COLO668 (cell line): ENCODE results near the gene CELSR1.

Source experiments
- DNase-seq: peaks from one replicate; lab custom pipeline; 2025; ENCODE audit not compliant: unreplicated experiment; lab: John Stamatoyannopoulos, UW

CELSR1 gene

DNA sequence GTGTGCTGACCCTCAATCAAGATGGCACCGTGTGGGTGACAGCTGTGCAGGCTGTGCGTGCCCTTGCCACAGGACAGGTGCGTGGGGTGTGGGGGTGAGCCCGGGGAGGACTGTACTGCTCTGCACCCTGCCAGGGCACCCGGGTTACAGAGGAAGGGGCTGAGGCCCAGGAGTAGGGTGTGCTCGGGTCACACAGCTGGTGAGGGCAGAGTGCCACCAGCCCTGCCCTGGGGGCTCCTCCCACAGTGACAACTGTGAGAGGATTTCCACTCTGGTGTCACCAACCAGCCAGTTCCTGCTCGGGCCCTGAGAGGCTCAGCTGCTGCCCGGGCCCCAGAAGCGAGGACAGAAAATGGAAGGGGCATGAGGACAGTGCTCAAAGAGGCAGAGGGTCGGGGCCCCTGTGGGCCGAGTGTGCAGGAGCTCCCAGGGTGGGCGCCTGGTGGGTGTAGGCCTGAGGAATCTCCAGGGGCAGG is 181.4 kb downstream of the CELSR1 start:
- no peak for DNase-seq

DNA sequence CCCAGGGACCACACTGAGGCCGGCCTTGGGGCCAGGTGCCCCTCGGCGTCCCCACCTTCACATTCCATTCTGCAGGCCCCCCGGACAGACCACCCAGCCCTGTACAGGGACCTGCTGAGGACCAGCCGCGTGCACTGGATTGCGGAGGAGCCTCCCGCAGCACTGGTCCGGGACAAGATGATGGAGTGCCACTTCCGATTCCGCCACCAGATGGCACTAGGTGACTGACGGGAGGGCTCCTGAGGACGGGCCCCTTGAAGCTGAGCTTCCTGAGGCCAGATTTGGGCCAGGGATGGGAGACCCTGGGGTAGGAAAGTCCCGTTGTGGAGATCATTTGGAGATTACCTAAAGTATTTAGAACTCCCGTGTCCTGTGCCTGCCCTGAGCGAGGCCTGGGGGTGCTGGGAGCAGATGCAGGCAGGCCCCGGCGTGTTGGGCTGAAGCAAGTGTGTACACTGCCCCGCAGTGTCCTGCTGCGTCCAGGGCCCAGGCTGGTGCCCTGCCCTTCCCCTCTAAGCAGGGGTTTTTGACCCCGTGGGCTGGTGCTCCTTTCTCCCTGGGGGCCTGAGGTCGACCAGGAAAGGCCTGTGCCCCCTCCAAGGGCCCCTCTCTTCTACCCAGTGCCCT is 181.9 kb downstream of the CELSR1 start:
- DNase-seq: peak; percentile 73

DNA sequence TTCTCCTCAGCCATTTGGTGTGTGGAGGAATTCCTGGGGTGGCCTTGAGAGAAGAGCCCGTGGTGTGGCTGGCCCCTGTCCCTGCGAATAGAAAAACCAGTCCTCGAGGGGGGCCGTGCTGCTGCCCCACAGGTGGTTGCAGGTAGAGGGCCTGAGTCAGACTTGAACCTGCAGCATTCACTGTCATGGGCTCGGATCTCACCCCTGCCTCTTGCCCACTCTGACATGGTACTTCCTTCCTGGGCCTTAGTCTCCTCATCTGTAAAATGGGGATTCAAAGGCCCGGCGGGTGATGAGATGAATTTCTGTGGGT is 182.5 kb downstream of the CELSR1 start:
- no peak for DNase-seq

DNA sequence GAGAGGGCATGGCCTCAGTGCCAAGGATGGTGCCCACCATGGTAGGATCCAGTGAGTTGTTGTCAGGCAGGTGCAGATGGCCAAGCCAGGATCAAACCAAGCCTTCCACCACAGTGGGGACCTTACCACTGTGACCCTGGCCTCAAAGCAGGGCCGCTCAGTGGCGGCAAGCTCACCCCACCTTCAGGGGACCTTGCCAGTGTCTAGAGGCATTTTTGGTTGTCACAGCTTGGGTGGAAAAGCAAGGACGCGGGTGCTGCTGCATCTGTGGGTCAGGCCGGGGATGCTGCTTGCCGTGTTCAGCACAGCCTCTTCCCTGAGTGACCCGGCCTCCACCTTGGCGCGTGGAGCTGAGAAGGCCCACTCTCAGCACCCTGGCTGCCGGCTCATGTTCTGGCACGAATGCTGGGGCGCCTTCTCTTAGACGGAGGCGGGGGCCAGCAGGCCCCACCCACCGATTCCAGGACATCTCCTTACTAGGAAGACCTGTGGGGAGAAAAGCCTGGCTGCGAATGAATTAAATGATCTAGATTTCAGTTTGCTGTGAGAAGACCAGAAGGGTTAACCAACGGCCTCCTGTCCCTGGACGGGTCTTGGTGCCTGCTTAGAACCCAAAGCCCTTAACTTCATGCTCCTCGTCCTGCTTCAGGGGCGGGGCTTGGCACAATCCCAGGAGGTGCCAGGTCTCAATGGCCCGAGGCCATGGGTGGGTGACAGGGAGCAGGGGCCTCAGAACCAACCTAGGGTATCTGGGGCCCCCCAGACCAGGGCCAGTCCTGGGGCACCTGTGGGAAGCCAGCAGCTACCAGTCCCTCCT is 183.0 kb downstream of the CELSR1 start:
- no peak for DNase-seq

DNA sequence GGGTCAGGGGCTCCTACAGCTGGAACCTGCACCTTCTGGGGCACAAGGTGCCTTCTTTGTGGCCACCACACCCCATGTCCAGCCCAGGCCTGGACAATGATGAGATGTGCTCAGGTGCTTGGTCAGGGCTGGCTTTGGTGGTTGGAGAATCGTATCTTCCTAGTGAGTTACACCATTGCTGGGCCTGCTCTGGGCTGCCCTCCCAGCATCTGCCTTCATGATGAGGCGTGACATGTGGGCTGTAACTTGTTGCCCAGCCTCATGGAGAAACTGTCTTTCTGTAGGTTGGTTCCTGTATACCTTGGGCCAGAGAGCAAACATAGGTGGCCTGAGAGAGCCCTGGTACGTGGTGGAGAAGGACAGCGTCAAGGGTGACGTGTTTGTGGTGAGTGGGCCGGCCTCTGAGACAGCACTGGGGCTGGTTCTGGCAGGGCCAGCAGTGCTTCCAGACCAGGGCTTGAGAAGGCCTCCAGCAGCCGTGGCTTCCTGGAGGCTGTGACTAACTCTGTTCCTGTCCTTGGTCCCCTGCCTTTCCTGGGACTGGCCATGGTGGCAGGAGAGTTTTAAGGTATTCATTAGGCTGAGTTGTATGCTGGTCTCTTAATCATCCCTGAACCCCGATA is 183.8 kb downstream of the CELSR1 start:
- no peak for DNase-seq

DNA sequence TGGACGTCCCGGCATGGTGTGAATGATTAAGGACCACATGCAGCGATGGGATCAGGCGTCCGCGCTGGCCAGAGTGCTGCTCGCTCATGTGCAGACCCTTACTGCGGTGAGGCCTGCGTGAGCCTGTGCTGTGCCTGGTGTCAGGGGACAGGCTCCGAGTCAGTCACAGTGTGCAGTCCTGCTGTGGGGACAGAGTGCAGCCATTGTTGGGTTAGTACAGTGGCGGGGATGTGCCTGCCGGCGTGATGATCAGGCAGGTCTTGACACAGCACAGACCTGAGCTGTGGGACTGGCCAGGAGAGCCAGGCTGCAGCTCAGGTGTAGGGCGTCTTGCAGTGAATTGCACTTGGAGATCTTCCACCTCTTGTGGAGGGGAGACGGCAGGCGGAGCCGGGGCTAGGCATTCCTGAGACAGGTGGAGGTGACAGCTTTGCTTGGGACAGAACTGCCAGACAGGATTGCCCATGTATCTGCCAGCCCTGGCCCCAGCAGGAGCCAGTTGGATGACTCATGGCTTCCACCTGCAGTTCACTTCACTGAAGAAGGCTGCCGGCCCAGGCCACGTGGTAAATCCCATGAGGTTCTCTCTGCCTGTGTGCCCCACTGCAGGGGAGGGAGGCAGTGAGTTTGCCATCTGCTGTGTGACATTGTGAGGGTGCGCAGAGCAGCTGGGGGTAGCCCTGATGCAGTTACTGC is 184.6 kb downstream of the CELSR1 start:
- DNase-seq: peak; percentile 88

DNA sequence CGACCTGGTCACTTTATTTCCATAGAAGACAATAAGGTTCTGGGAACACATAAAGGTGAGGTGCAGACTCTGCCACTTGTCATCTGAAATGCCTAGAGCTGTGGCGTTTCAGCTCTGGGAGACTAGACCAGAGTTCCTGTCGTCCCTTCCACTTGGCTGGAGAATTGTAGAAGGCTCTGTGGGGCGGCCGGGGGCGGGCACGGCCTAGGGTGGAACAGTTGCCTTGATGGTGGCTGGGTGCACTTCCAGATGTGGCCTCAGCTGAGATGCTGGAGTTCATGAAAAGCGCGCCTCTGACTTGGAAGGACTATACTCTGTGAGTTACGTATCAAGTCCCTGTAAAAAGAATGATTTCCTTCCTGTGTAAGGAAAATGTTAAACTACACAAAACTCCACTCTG is 185.1 kb downstream of the CELSR1 start:
- no peak for DNase-seq

DNA sequence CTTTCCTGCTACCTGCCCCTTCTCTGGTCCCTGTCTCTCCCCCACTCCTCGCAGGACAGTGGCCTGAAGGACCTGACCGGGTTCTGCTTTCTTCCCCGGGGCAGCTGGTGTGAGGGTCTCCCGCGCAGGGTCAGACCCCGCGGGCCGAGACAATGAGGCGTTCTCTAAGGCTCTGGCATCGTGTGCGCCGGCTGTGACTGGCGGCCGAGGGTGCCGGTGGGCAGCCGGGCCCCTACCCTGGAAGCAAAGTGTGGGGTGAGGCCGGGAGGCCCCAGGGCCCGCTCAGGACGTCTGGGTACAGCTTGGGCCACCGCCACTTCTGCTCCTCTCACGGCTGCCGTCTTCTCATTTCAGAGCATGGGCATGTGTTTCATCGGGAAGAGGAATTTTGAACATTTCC is 185.7 kb downstream of the CELSR1 start:
- DNase-seq: no peak

DNA sequence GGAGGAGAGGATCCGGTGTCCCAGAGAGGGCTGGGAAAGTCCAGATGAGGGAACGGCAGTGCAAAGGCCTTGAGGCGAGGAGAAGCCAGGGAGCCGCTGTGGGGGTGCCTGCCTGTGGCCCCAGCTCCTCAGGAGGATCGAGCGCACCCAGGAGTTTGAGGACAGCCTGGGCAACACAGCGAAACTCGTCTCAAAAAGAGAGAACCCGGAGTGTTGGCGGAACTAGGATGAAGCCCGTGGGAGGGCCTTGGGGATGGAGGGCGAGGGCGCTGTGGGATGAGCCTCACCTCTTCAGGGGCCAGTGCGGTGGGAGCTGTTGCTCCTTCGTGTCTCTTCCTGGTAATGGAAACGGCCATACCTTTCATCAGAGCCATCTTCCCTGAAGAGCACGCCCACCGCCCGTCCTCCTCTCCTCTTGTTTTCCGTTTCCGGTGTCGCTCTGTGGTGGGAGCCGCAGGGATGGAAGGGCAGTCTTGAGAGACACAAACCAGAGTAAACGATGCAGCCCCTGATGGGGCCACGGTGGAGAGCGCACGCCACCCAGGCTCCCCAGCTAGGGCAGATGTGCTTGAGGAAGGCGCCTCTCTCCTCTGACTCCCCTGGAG is 186.2 kb downstream of the CELSR1 start:
- no peak for DNase-seq

DNA sequence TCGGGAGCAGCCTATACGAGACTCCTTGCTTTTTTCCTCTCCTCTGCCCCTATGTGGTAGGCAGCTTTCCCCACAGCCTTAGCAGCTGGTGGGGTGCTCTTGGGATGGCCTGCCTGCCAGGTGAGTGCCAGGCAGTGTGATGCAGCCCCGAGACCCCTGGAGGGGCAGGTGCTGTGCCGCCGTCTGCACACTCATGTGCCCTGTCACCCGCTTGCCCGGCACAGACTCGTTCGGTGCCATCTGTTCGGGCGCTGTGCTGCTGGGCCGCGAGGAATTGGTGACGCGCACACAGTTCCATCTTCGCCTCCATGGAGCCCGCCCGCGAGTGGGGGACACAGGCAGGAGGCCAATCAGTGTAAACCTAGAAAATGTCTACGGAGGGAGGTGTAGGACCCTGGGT is 186.8 kb downstream of the CELSR1 start:
- no peak for DNase-seq

DNA sequence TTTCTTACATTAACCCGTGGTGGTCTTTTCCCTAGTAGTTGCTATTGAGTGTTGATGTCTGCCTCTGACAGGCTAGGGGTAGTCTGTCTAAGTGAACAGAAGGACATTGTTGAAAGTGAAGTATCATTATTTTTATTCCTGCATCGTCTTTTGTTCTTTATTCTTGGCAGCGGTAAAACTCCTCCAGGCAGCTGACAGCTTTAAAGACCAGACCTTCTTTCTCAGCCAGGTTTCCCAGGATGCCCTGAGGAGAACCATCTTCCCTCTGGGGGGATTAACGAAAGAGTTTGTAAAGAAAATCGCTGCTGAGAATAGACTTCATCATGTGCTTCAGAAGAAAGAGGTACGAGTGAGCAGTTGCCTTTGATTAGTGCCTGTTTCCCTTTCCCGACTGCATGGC is 187.3 kb downstream of the CELSR1 start:
- no peak for DNase-seq

DNA sequence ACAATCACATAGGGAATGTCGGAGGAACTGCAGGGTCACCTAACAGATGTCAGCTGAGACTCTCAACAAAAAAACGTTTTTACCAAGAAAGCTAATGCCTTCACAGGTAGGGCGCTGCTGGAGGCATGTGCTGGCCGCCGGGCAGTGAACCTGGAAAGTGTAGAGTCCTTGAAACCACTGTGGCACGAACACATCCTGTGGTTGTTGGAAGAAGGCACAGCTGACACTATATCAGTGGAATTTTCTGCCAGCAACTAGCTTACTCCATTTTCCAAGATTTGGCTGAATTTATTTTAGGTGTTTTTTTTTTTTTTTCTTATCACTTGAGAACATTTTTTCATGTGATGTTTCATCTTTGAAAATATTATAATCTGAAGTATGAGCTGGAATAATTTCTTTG is 187.7 kb downstream of the CELSR1 start:
- no peak for DNase-seq

DNA sequence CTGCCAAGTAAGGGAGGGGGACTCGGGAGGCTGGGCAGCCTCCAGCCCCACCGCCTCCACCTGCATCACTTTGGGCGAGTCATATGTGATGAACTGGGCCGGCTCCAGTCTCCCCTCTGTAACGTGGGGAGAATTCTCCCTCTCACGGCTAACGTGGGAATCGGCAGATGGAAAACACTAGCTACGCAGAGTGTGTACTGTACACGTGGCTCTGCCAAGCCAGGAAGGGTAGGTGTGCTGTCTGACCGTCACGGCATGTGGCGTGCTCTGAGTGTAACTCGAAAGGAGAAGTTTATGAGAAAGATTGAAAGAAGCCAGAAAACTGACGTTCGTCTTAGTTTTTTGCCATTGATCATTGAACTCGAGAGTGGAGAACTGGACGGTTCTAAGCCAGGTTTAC is 188.2 kb downstream of the CELSR1 start:
- no peak for DNase-seq

DNA sequence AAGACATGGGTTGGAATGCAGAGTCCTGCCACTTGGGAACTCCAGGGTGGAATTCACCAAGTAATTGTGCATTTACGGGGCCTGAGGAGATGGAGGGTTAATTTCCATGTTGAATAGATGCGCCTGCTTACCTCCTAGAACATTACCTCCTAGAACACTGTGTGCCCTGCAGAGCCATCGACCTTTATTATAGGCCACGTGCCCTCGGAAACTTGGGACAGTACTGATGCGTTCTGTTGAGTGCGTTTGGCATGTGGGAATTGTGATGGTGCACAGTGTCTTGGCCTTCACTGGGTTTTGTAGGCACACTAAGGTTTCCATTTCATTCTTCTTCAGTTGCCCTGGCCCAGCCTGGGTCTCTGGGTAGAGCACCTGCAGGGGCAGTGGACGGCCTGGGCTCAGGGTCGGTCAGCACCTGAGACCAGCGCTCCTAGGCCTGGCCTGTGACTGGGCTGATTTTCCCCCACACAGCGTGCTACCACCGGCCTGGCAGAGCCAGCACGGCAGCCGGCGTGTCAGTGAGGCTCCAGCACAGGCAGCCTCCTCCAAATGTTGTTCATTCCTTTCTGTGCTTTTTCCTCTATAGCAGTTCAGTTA is 189.2 kb downstream of the CELSR1 start:
- no peak for DNase-seq

DNA sequence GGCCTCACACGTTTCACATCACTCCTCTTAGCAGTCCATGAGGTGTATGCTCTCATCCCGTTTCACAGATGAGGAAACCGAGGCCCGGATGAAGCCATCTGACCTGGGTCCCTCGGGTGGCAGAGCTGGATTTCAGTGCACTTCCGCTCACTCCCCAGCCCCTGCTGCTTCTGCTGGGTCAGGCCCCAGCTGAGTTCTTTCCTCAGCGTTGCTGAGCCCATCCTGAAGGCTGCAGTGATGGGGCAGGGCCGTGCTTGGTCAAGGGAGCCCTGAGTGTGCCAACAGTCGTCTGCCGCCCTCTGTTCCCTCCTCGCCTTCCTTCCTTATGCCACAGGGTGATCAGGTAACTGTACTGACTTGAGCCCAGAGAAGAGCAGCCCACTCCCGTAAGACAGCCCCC is 189.8 kb downstream of the CELSR1 start:
- no peak for DNase-seq

DNA sequence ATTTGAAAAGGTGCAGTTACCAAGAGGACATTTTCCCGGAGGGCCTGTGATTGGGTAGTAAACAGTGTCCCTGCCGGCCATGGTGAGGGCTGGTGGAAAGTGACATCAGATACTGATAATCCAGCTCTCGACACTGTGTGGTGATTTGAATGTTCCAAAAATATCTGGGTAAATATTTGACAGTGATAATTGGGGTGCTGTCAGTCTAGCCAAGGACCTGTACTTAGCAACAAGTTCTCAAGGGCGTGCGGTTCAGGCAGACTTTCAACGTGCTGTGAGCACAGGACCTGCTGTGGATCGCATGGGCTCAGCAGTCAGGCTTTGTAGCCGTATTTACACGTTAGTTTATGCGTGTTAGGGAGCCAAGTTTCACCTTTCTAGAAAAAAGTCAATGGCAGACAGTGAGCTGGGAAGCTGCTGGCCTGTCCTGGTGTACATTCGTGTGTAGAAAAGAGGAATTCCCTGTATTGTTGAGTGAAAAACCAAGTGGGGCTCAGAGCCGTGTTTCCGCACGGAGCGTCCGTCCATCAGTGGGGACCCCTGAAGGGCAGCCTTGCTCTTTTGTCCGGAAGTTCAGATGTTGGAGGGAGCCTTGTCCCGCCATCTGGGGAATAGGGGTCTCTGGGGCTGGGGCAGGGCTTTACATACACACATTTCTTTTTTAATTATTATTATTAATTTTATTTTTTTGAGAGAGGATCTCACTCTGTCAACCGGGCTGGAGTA is 190.6 kb downstream of the CELSR1 start:
- no peak for DNase-seq

DNA sequence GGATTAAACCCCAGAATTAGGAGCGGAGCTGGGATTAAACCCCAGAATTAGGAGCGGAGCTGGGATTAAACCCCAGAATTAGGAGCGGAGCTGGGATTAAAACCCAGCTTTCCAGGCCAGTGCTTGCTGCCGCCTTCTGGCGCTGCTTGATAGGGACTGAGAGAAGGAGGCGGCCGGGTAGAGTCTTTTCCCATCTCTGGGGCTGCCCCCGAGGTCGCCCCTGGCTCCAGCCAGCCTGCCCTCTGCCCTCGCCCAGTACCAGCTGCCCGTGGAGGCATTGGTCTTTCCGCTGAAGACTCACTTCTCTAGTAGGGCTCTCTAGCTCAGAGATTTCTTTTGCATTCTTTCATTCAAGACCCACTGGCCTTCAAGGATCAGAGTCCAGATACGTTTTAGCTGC is 196.7 kb downstream of the CELSR1 start:
- DNase-seq: no peak

DNA sequence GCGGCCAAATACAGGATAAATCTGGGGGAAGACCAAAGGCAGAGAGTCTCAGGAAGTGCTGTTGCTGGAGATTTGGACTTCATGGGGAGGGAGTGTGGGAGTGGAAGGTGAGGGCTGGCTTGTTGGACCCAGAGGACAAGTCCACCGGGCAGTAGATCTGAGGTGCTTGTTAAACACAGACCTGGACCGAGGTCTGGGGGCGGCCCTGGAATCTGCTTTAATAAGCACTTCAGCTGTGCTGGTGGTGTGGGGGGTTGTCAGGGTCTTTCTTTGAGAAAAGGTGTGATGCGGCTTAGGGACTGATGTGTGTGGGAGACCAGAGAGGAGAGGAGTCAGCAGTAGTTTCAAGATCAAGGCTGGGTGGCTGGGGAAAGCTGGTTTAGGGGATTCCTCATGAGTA is 197.5 kb downstream of the CELSR1 start:
- no peak for DNase-seq

DNA sequence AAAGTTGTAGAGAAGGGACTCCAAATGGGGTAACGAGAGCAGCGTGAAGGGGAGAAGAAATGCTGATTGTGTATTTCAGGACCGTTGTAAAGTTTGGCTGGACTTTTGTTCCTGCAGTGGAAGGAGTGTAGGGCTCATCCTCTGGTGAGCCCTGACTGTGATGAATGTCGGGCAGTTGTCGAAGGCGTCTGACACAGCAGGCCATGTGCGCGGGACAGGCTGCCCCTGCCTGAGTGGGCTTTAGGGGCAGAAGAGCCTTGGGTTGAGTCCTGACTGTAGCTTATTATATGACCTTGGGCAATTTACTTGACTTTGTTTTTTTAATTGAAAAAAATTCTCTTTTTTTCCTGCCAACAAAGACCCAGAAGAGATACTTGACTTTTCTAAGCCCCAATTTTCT is 198.8 kb downstream of the CELSR1 start:
- no peak for DNase-seq

DNA sequence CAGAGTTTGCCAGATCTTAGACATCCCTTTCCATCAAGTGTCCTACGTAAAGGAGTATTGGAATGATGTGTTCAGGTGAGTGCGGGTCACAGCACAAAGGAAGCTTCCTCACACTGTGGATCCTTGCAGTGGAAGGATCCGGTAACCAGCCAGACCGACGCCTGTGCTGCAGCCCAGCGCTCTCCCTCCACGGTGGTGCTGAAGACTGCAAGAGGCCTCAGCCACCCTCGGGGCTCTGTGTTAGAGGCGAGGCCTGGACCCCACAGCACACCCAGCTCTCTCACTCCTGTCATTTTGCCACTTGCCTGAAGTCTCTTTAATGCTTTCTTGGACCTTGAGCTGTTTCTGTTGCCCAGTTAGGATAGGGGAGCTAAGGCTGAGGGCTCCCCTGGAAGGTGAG is 199.6 kb downstream of the CELSR1 start:
- DNase-seq: no peak
